Endothelial cell of umbilical vein (primary cell): ENCODE data around the gene TRERF1. TPM values are rescaled to one million over a fixed set of nuclear protein-coding genes. Genes with fewer than 3 reads are reported as not detected.

Experiments used
- BruUV-seq: library from RNA; stranded (reverse); fragments of 400-500 nt; replicated peaks from 2 replicates; lab custom pipeline; 2021; lab: Mats Ljungman, UMichigan
- CTCF ChIA-PET: fragments of 300-600, 350-600 bp; sonication (Branson Sonifier 250); formaldehyde crosslinking; loops from one replicate; lab custom pipeline; 2021; ENCODE audit warnings: antibody characterized with exemption, inconsistent platforms; lab: Charles Lee
- POLR2A ChIA-PET: fragments of 300-600, 350-600 bp; sonication (Branson Sonifier 250); formaldehyde crosslinking; loops from one replicate; lab custom pipeline; 2021; ENCODE audit warnings: antibody characterized with exemption, inconsistent platforms; lab: Charles Lee
- DNase-seq: peaks from one replicate; pipeline ENCODE4 v3.0.0-alpha.2; 2011; ENCODE audit warnings: low read depth, low spot score
- FAIRE-seq: peaks from 2 replicates; lab custom pipeline; 2011; peaks lifted over from hg19 to GRCh38; lab: Jason Lieb, UNC
- H2AFZ ChIP-seq: 2 replicates; pipeline ENCODE4 v1.6.0; 2012; ENCODE audit warnings: low read depth, low read length, control low read depth, inconsistent platforms
- H3K27ac ChIP-seq: 2 replicates; pipeline ENCODE4 v1.5.1; 2011; ENCODE audit warnings: low read depth, mild to moderate bottlenecking, control low read depth, low read length, moderate library complexity; ENCODE audit not compliant: insufficient read depth
- H3K27me3 ChIP-seq, 2 experiments: 2 replicates each; pipeline versions ENCODE4 v1.6.0 to v1.6.1; 2011; ENCODE audit warnings: low read length in 2 of 2, mixed read lengths in 1 of 2; ENCODE audit not compliant: control insufficient read depth in 2 of 2, insufficient read depth in 2 of 2
- H3K36me3 ChIP-seq, 2 experiments: 2 replicates in 1 of 2; 3 replicates in 1 of 2; pipeline ENCODE4 v1.5.1; 2011; ENCODE audit warnings: low read length in 2 of 2, mild to moderate bottlenecking in 1 of 2, moderate library complexity in 1 of 2; ENCODE audit not compliant: control insufficient read depth in 2 of 2, insufficient read depth in 2 of 2; ENCODE audit errors: extremely low read depth in 1 of 2
- H3K4me1 ChIP-seq: 3 replicates; pipeline ENCODE4 v1.5.1; 2011; ENCODE audit warnings: mild to moderate bottlenecking, low read length; ENCODE audit not compliant: control insufficient read depth, insufficient read depth; ENCODE audit errors: extremely low read depth
- H3K4me2 ChIP-seq: 2 replicates; pipeline ENCODE4 v1.6.1; 2011; ENCODE audit warnings: low read length, control low read depth, mixed read lengths; ENCODE audit not compliant: insufficient read depth
- H3K4me3 ChIP-seq, 3 experiments: fragments of 200-600 bp in 1 of 3; sonication (generic), shearing (Covaris generic) in 1 of 3; replicated peaks in 1 of 3; 2 replicates each; pipeline ENCODE4 v1.5.1; 2011 to 2016; ENCODE audit warnings: control low read depth in 3 of 3, low read length in 3 of 3, mild to moderate bottlenecking in 2 of 3, inconsistent platforms in 1 of 3, low read depth in 1 of 3, moderate library complexity in 1 of 3; ENCODE audit not compliant: insufficient read depth in 1 of 3
- H3K79me2 ChIP-seq: 2 replicates; pipeline ENCODE4 v1.6.0; 2012; ENCODE audit warnings: low read length, inconsistent platforms; ENCODE audit not compliant: control insufficient read depth, insufficient read depth
- H3K9ac ChIP-seq: replicated peaks from 2 replicates; pipeline ENCODE3; 2011; ENCODE audit warnings: low read length, control low read depth; ENCODE audit not compliant: insufficient read depth; ENCODE audit errors: extremely low read depth
- H3K9me1 ChIP-seq: replicated peaks from 3 replicates; pipeline ENCODE4 v1.6.0; 2011; ENCODE audit warnings: mild to moderate bottlenecking, low read length; ENCODE audit not compliant: control insufficient read depth, insufficient read depth; ENCODE audit errors: extremely low read depth
- H3K9me3 ChIP-seq: replicated peaks from 2 replicates; pipeline ENCODE4 v1.5.1; 2012; ENCODE audit warnings: low read length, inconsistent platforms; ENCODE audit not compliant: control insufficient read depth, insufficient read depth
- H4K20me1 ChIP-seq: replicated peaks from 2 replicates; pipeline ENCODE3; 2011; ENCODE audit warnings: mild to moderate bottlenecking, low read length; ENCODE audit not compliant: control insufficient read depth, insufficient read depth; ENCODE audit errors: extremely low read depth
- EZH2 ChIP-seq: IDR thresholded peaks from 2 replicates; pipeline ENCODE4 v1.6.1; 2012; ENCODE audit warnings: borderline replicate concordance, low read depth, mild to moderate bottlenecking, moderate library complexity, low read length, inconsistent platforms; ENCODE audit not compliant: severe bottlenecking
- FOS ChIP-seq: IDR thresholded peaks from 2 replicates; pipeline ENCODE4 v1.6.1; 2011; ENCODE audit warnings: mild to moderate bottlenecking, low read length, moderate library complexity, borderline replicate concordance; ENCODE audit not compliant: insufficient read depth
- GATA2 ChIP-seq: IDR thresholded peaks from 2 replicates; pipeline ENCODE4 v1.7.0; 2011; ENCODE audit warnings: low read depth, mild to moderate bottlenecking, moderate library complexity, mixed read lengths, low read length; ENCODE audit not compliant: insufficient read length, insufficient read depth
- JUN ChIP-seq: IDR thresholded peaks from 2 replicates; pipeline ENCODE4 v1.6.1; 2011; ENCODE audit warnings: borderline replicate concordance, low read depth; ENCODE audit not compliant: insufficient read length, insufficient read depth
- POLR2A ChIP-seq: IDR thresholded peaks from 2 replicates; pipeline ENCODE4 v1.6.1; 2012; ENCODE audit warnings: low read depth, mild to moderate bottlenecking, control low read depth, low read length
- POLR2AphosphoS5 ChIP-seq: IDR thresholded peaks from 2 replicates; pipeline ENCODE4 v1.6.1; 2012; ENCODE audit warnings: low read depth, mild to moderate bottlenecking, control low read depth, low read length, moderate library complexity; ENCODE audit not compliant: insufficient read depth
- dilution Hi-C: fragments of 300-500 bp; cut with MboI; formaldehyde crosslinking; loops from one replicate; pipeline ENCODE4 v1.15.0; 2019; ENCODE audit warnings: low sequenced_read_pairs; ENCODE audit not compliant: extremely low pct_ligation_motif_present
- intact Hi-C: fragments of 100-400 bp; cut with micrococcal nuclease; formaldehyde crosslinking; loops from one replicate; pipeline ENCODE4 v1.10.0; 2022
- polyA plus RNA-seq, 4 experiments: library from polyadenylated mRNA; depleted of rRNA in 3 of 4; stranded (reverse) in 3 of 4; unstranded in 1 of 4; fragments of >200 nt; gene quantifications; 2 replicates each; pipeline versions ENCODE4 v1.2.1 to v1.2.3, GENCODE V29; 2011 to 2012; ENCODE audit warnings: missing spikeins in 1 of 4
- total RNA-seq: library from RNA; stranded (reverse); gene quantifications from 2 replicates; pipeline ENCODE4 v1.2.3, GENCODE V29; 2021
- TF ChIP-seq, protein P1 (sequence below): IDR thresholded peaks from 2 replicates; pipeline ENCODE4 v1.6.1; 2011; ENCODE audit not compliant: insufficient read depth, insufficient read length
- TF ChIP-seq, protein P2 (sequence below), 2 donors: IDR thresholded peaks; 1 replicate in 1 of 2; 2 replicates in 1 of 2; pipeline ENCODE4 v1.5.1; 2011; ENCODE audit warnings: low read length in 2 of 2, mild to moderate bottlenecking in 2 of 2, moderate library complexity in 2 of 2, control low read depth in 1 of 2, inconsistent platforms in 1 of 2, low read depth in 1 of 2; ENCODE audit not compliant: insufficient read depth in 1 of 2; ENCODE audit errors: extremely low read depth in 1 of 2

The TRERF1 gene
- total and polyA plus RNA-seq, 2 donors (not counting 3 experiments of a cell fraction or from before 2014, with no cell fraction given): 0.73 to 5.5 TPM

DNA sequence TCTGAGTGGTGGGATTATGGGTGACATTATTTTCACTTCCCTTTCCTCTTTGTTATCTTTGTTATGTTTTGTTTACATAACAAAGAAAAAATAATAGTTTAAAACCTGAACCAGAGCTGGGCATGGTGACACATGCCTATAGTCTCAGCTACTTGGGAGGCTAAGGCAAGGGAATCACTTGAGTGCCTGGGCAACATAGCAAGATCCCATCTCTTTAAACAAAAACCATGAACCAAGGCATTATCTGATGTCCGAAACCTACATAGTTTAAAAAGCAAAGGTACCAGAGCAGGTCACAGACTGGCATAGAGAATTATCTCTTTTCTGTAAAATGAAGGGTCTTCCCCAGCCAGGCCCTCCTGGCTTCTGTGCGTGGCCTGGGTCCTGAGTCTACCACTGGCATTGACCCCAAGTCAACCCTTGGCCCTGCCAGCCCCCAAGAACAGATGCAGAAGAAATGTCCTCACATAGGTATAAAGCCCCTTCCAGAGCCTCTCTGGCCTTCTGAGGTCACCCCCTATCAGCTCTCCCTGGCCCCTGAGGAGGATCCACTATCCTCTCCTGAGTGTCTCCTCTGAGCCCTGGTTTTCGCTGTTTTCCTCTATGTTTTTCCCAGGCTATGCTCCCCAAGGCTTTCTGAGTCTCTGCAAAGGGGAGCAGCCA, 81.3 kb downstream of the TRERF1 start:
- H3K36me3 ChIP-seq: no peaks in the 10 kb centered on the region
- ChIA-PET CTCF (no interaction called here), POLR2A (no interaction called here)
- no peaks in the 10 kb centered on the region for H3K9me1 ChIP-seq
- no peak overlapping the region for H3K4me2 ChIP-seq
- H2AFZ ChIP-seq: no peak overlapping the region
- no peak overlapping the region for H3K9ac ChIP-seq
- H3K27ac ChIP-seq: no peak overlapping the region
- dilution Hi-C loops: no loop called here
- H3K79me2 ChIP-seq: no peaks in the 10 kb centered on the region
- no TSS peak for BruUV-seq
- TF ChIP-seq, protein P1, sequence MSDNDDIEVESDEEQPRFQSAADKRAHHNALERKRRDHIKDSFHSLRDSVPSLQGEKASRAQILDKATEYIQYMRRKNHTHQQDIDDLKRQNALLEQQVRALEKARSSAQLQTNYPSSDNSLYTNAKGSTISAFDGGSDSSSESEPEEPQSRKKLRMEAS: no peak
- TF ChIP-seq, protein P2, sequence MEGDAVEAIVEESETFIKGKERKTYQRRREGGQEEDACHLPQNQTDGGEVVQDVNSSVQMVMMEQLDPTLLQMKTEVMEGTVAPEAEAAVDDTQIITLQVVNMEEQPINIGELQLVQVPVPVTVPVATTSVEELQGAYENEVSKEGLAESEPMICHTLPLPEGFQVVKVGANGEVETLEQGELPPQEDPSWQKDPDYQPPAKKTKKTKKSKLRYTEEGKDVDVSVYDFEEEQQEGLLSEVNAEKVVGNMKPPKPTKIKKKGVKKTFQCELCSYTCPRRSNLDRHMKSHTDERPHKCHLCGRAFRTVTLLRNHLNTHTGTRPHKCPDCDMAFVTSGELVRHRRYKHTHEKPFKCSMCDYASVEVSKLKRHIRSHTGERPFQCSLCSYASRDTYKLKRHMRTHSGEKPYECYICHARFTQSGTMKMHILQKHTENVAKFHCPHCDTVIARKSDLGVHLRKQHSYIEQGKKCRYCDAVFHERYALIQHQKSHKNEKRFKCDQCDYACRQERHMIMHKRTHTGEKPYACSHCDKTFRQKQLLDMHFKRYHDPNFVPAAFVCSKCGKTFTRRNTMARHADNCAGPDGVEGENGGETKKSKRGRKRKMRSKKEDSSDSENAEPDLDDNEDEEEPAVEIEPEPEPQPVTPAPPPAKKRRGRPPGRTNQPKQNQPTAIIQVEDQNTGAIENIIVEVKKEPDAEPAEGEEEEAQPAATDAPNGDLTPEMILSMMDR (IDR thresholded peaks at IDR 0.05; ENCODE audit: extremely low read depth in 1 of 2, insufficient read depth in 1 of 2, low read depth in 1 of 2, low read length in 2 of 2): no peak
- TF ChIP-seq POLR2AphosphoS5 (no peak), POLR2A (no peak)
- FAIRE-seq (no peak), DNase-seq (no peak)
- no peaks in the 10 kb centered on the region for H4K20me1 ChIP-seq
- no peak overlapping the region for H3K4me3 ChIP-seq
- intact Hi-C loops: no loop called here
- no peaks in the 10 kb centered on the region for H3K27me3 ChIP-seq
- no peaks in the 10 kb centered on the region for H3K4me1 ChIP-seq
- H3K9me3 ChIP-seq: no peaks in the 10 kb centered on the region

DNA sequence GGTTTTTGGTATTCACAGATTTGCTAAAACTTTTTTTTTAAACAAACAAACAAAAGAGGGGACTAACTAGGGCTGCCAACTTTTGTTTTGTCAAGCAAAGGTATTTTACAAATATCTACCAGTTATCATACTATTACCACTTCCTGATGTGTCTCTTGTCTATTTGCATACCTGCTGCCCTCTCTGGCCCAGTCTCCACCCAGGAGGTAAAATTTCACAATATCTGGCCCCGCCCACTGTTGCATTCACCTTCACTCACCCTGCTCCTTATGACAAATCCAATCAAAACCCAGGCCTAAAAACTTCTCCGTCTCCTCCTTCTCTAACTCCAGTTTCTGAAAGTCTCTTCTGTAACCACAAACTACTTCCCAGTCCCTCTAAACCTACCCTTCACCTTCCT, 82.2 kb downstream of the TRERF1 start:
- H3K4me2 ChIP-seq: no peak overlapping the region
- no peaks in the 10 kb centered on the region for H3K9me3 ChIP-seq
- H3K36me3 ChIP-seq: no peaks in the 10 kb centered on the region
- no peak overlapping the region for H3K4me3 ChIP-seq
- intact Hi-C loops (no loop called here), dilution Hi-C loops (no loop called here)
- H3K27ac ChIP-seq: no peak overlapping the region
- H3K27me3 ChIP-seq: no peaks in the 10 kb centered on the region
- CTCF ChIA-PET: no interaction called here
- no peaks in the 10 kb centered on the region for H3K9me1 ChIP-seq
- POLR2A ChIA-PET: no interaction called here
- FAIRE-seq: no peak
- BruUV-seq: no TSS peak
- no peaks in the 10 kb centered on the region for H3K4me1 ChIP-seq
- no peaks in the 10 kb centered on the region for H3K79me2 ChIP-seq
- TF ChIP-seq POLR2AphosphoS5 (no peak), GATA2 (no peak), JUN (no peak), FOS (no peak), EZH2 (no peak), POLR2A (no peak)
- H3K9ac ChIP-seq: no peak overlapping the region
- H4K20me1 ChIP-seq: no peaks in the 10 kb centered on the region
- H2AFZ ChIP-seq: no peak overlapping the region
- DNase-seq: no peak
